Glomerular endothelial cell (primary cell): Measurements from ENCODE around the gene BMP6. TPM values are rescaled to one million over a fixed set of nuclear protein-coding genes. Genes with fewer than 3 reads are reported as not detected.

ENCODE experiments used
- DNase-seq: peaks from one replicate; pipeline ENCODE4 v3.0.0-alpha.2; 2011; ENCODE audit warnings: low read depth, low spot score; ENCODE audit errors: extremely low read depth
- total RNA-seq: library from RNA; depleted of rRNA; stranded (reverse); fragments of >200 nt; gene quantifications from 2 replicates; pipeline ENCODE4 v1.2.3, GENCODE V29; 2015

The BMP6 gene
- total RNA-seq, 1 donor from 2014 or later = 150 TPM

DNA sequence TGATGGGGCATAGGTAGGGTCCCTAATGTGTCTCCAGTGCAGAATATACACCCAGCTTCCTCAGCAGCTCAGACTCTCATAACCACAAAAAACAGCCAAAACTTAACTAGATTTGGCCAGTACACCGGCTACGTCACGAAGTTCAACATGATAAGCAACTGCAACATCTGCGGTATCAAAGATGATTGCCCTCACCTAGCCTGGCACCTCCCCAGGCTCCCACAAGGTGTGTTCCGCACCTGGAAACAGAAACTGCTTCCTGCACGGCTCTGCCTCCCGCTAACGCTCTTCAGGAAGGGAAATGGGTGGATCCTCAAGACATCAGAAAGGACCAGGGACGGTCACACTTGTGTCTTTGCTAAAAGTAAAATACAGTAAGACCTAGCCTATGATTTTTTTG lies 175.2 kb downstream of the BMP6 start:
- DNase-seq = no peak

GRCh38 chr6:7901780-7902179 lies 175.9 kb downstream of the BMP6 start:
- no peak for DNase-seq

DNA sequence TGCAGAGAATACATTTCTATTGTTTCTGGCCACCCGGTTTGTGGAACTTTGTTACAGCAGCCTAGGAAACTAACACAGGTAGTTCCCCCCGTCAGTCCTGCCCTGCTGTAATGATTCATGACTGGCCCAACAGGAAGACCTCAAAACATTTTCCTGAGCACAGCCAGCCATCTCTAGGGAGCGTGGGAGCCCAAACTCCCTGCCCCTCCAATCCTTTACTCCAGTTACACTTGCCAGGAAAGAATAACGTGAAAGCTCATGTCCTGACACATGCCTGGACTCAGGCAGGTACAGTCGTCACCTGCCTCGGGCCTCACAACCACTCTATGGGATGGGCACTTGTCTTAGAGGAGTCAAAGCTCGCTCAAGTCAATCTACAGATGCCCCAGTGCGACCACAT lies 176.3 kb downstream of the BMP6 start:
- DNase-seq = no peak

GRCh38 chr6:7902867-7903266 lies 177.0 kb downstream of the BMP6 start:
- DNase-seq = no peak

DNA sequence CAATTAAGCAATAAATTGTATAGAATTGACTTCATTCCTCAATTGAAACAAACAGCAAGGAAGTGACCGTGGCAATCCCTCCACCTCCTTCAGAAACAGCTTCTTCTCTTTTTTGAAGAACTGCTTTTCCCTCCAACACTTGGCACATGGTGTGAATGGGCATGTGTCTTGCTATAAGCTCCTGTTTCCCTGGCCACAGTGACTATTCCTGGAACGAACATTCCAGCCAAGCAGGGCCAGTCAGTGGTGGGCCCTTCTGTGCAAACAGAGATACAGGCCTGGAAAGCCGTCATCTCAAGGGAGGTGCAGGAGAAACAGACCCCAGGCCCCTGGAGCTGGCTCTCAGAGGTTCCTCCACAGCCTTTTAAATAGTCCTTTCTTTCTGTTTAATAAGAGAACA lies 177.8 kb downstream of the BMP6 start:
- no peak for DNase-seq

DNA sequence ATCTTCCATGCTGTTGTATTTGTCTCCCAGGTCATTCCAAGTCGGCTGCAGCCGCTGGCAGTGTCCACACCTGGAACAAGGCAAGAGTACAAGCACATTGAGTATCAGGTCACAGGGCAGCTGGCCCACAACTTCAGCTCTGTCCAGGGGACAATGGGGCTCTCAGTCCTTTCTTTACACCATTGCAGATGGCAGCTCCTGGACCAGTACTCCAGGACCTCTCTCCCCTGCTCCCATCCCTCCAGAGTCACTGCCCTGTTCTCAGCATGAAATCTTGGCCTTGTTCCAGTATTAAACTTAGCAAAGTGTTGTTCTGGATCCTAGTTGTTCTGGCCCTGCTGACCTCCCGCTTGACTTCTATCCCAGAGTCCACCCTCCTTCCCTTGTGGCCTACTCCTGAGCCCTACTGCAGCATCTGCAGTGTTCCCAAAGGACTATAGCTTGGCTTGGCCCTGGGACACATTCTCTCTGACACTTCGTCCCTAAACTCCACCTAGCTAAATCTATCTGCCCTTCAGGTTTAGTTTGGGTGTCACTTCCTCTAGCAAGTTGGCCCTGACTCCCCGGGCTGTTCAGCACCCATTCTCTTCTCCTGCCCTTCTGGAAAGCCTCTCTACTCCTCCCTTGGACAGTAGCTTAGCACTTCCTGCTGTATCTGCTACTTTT lies 178.9 kb downstream of the BMP6 start:
- no peak for DNase-seq

DNA sequence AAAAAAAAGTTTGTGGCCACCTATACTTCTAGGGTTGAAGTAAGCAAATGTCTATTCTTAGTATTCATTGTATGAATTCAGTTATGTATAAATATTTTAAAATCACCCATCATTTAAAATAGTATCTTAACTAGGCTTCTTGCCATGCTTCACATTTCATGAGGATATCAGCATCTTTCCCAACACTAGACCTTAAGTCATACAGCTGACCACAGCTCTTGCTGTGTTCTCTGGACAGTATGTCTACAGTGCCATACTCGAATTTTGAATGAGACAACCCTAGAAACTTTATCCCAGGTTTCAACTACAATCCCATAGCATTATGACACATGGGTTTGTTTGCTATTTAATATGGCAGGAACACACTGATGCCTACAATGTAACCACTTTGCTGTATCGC lies 179.5 kb downstream of the BMP6 start:
- DNase-seq = no peak

DNA sequence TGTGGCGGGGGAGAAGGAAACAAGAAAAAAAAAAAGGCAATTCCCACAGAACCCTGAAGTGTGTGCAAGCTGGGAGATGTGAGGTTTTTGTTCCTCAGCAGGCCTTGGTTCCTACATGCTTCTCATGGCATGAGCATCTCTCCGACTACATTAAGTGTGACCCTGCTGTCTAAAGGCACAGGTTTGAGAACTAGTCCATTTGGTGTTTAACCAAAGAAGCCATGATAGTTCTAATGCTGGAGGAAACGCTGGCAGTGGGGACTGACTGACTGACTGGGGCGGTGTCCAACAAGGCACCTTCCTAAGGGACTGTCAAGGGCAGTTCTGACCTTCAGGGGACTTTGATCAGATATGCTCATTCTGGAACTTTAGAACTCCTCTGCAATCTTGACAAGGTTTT lies 180.8 kb downstream of the BMP6 start:
- no peak for DNase-seq

DNA sequence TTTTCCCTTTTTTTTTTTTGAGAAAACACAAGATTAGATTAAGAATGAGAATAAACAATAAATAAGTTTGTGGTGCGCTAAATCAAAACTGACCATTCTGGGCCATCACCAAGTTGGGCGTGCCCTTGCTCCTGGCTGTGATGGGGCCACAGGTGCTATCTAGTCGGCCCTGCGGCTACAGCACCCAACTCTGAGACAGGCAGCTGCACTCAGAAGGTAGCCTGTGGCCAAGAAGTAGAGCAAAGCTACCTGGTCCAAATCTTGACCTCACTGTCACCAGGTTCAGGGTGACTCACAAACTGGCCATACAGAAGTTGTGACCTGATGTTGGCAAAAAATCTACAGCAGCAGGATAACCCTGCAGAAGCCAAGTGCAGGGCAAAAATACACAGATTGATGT lies 181.3 kb downstream of the BMP6 start:
- DNase-seq = no peak

DNA sequence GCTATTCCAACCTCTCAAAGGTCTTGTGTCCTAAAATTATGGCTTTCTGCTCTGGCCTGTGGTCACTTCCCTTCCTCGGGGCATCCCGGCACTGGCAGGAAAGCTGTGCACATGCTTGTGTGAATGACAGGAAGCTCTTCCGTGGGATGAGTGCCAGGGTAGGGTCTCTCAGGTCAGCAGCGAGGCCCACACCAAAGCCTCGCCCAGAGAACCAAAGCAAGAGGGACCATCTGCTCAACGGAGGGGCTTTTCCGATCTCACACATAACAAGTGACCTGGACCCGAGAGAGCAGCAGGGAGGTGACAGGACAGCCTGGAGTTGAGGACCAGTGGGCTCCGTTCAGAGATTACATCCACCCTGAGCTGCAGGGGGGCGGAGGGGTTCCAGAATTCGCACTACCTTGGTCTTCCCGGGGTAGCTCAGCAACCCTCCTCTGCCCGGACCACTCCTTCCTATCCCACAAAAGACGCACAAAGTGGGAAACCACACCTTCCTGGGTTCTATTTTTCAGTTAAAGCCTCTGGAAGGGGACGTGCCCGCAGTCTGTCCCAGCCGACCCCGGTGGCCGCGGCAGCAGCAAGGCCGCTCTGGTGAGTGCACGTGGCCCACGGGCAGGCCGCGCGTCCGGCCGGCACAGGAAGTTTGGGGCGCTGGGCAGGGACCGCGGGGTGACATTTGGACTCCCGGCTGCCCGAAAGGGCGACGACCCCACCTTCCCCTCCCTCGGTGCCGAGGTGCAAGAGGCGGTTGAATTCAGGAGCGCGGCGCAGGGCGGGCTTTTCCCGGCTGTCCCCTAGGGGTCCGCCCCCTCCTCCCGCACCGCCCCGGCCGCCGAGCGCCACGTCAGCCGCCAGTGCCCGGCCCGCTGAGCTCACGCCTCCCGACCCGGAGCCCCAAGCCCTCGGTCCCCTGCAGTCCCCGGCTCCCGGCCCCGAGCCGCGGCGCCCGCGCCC lies 183.7 kb downstream of the BMP6 start:
- peak; percentile 37 for DNase-seq

GRCh38 chr6:7910298-7910653 lies 184.4 kb downstream of the BMP6 start:
- no peak for DNase-seq

DNA sequence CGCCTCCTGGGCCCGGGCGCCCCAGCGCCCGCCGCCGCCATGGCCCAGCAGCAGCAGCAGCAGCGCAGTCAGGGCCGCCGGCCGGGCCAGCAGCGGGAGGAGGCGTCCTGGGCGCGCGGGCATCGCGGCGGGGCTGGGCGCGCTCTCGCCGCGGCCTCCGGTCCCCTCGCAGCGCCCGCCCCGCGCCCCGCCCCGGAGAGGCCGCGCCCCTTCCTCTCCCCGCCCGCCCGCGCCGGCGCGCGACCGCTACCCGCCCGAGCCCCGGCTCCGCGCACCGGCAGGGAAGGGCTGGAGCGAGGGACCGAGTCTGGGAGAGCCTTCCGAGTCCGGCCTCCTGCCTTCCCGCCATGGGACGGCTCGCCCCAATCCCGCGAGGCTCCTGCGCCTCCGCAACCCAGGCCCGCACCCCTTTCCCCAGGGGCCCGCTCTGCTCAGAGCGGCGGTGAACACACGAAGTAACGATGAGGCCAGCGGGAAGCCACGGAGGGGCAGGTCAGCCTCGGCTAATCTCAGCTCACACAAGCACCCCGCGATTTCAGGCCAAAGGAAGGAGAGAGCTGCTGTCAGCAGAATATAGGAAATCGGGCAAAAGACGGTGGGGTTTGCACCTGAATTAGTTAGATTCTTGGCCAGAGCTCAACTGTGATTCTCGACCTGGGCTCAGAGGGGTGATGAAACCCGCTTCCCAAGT lies 184.9 kb downstream of the BMP6 start, which contains the start of gene TXNDC5:
TXNDC5 (minus strand) TSS at position 135 of the 691 bp plus-strand sequence; CDS start at position 123, 12 bp downstream.
- no peak for DNase-seq

- DNase-seq = no peak
These were observed 185.4 kb downstream of the BMP6 start for GRCh38 chr6:7911345-7911725.

GRCh38 chr6:7912024-7912423 lies 186.1 kb downstream of the BMP6 start:
- DNase-seq = no peak

- DNase-seq = no peak
These were observed 187.0 kb downstream of the BMP6 start for GRCh38 chr6:7912736-7913517.

GRCh38 chr6:7914311-7914710 lies 188.4 kb downstream of the BMP6 start:
- DNase-seq = no peak

- no peak for DNase-seq
These were observed 189.3 kb downstream of the BMP6 start for GRCh38 chr6:7914991-7915789.

DNA sequence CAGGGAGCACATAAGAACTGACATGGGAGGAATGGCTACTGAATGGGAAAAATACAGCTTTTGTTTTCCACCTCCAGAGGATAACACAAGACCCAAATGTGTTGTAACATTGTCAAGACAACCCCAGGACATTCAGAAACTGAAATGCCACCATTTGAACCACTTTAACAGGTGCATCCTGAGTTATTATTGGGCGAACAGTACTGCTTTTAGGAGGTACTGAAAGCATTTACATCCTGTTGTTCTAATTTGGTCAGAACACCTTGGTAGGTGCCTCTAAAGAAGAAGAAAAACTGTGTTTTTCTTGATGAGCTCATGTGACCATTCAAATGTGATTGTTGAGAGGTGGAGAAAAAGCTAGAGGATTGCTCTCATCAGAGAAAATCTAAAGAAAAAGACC lies 191.1 kb downstream of the BMP6 start:
- no peak for DNase-seq

DNA sequence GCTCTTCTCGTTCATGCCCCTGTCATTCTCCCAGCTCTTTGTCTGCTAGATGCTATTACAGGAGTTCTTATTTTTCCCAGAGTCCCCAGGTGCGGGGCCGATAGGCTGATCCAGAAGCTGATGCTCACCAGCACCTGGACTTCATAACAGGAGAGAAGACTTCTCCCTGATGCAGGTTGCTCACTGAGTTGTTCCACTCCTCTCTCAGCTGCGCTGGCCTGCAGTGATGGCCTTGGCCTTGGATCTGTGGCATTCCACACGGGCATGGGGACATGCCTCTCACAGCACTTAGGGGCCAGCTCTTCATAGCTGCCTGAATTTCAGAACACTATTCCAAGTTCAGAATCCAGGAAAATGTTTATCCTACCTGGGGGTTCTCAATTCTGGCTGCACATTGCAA lies 191.8 kb downstream of the BMP6 start:
- no peak for DNase-seq

GRCh38 chr6:7918403-7918802 lies 192.5 kb downstream of the BMP6 start:
- no peak for DNase-seq
